NCI-H2081 treated with DMSO at 0.1 percent for 48 hours (cell line): Measurements from ENCODE around the gene ABCF3.
"Not testable (repeated sequence)": the region's sequence is repeated elsewhere in the genome, so short reads cannot be mapped to it uniquely, and the experiment has no call there.

Experiments used
- DNase-seq: peaks from one replicate; lab custom pipeline; 2025; lab: John Stamatoyannopoulos, UW

ABCF3 gene

GRCh38 chr3:184186184-184186901 is at the start of gene ABCF3:
TSS of gene ABCF3 (plus strand) at chr3:184186199. CDS start at chr3:184186208, 9 bp downstream.
- no peak for DNase-seq

GRCh38 chr3:184140436-184140835 is 45.6 kb upstream of the ABCF3 start:
- DNase-seq: no peak

GRCh38 chr3:184142199-184142598 is 43.8 kb upstream of the ABCF3 start:
- DNase-seq: no peak

- DNase-seq: no peak
These were observed 42.7 kb upstream of the ABCF3 start for GRCh38 chr3:184143327-184143726.

GRCh38 chr3:184144505-184144904 is 41.5 kb upstream of the ABCF3 start:
- DNase-seq: no peak

- DNase-seq: peak; percentile 61
These were observed 40.9 kb upstream of the ABCF3 start for GRCh38 chr3:184145111-184145524.

- no peak for DNase-seq
These were observed 40.2 kb upstream of the ABCF3 start for GRCh38 chr3:184145751-184146270.

- DNase-seq: no peak
These were observed 37.9 kb upstream of the ABCF3 start for GRCh38 chr3:184148076-184148475.

GRCh38 chr3:184149123-184149522 is 36.9 kb upstream of the ABCF3 start:
- no peak for DNase-seq

GRCh38 chr3:184149770-184150169 is 36.2 kb upstream of the ABCF3 start:
- not testable (repeated sequence) for DNase-seq

GRCh38 chr3:184154885-184155643 is 30.9 kb upstream of the ABCF3 start, which contains the start of gene DVL3:
TSS of gene DVL3 (plus strand) at chr3:184155377. CDS start at chr3:184155636, 259 bp downstream.
- no peak for DNase-seq

GRCh38 chr3:184155644-184156521 is 30.1 kb upstream of the ABCF3 start:
- DNase-seq: no peak

GRCh38 chr3:184156522-184156955 is 29.5 kb upstream of the ABCF3 start:
- DNase-seq: no peak

GRCh38 chr3:184157206-184157605 is 28.8 kb upstream of the ABCF3 start:
- DNase-seq: no peak

- no peak for DNase-seq
These were observed 27.6 kb upstream of the ABCF3 start for GRCh38 chr3:184158404-184158803.

GRCh38 chr3:184160456-184160855 is 25.5 kb upstream of the ABCF3 start:
- no peak for DNase-seq

- not testable (repeated sequence) for DNase-seq
These were observed 23.4 kb upstream of the ABCF3 start for GRCh38 chr3:184162571-184163070.

GRCh38 chr3:184164648-184165330 is 21.2 kb upstream of the ABCF3 start:
- no peak for DNase-seq

- DNase-seq: no peak
These were observed 20.5 kb upstream of the ABCF3 start for GRCh38 chr3:184165543-184165942.

GRCh38 chr3:184166671-184167070 is 19.3 kb upstream of the ABCF3 start:
- no peak for DNase-seq

- DNase-seq: no peak
These were observed 18.2 kb upstream of the ABCF3 start for GRCh38 chr3:184167786-184168185.
